ENCODE measurements around the gene HAPSTR1. TPM values are rescaled to one million over a fixed set of nuclear protein-coding genes. Genes with fewer than 3 reads are reported as not detected.

The HAPSTR1 gene
- total and polyA plus RNA-seq, 2 of the 13 experiments (the other 11 are each of a cell fraction or from before 2014, with no cell fraction given) = 25.2 to 83.2 TPM

- peaks cover 85% of the 10 kb centered on the region for H3K79me2 ChIP-seq (ENCODE audit: insufficient read depth, low read length)
- no peak for FAIRE-seq
- intact Hi-C loops (cut with micrococcal nuclease; ENCODE audit: unreplicated experiment) = loop anchor here (10.0 kb wide), 2 partner anchors 160 to 420 kb away; partner anchors contain the start of gene ABAT
- no peak overlapping the region for H3K27ac ChIP-seq (ENCODE audit: extremely low read length, insufficient read depth, low read length)
- H3K27me3 ChIP-seq (ENCODE audit: control insufficient read depth in 1 of 2, insufficient read depth in 2 of 2, low read length in 2 of 2) = no peaks in the 10 kb centered on the region; a peak in 1 of 5 replicates
- no peaks in the 10 kb centered on the region for H3K9me3 ChIP-seq (ENCODE audit: low read length)
- WGBS (ENCODE audit: low lambda C conversion rate) = 65% methylated on average over 1 of the region's 1 CpG
- H3K4me1 ChIP-seq (ENCODE audit: insufficient read depth, low read length) = peaks cover 77% of the 10 kb centered on the region
- ChIA-PET POLR2A (no interaction called here), CTCF (ENCODE audit: low intra/inter-chr PET ratio, low total read pairs) (no interaction called here)
- H4K20me1 ChIP-seq (ENCODE audit: insufficient read depth, low read length) = peaks cover 75% of the 10 kb centered on the region
- H3K9ac ChIP-seq (ENCODE audit: insufficient read depth, low read depth, low read length) = peak overlapping the region; percentile 49; the same call in 1 of the 2 replicates
- H3K36me3 ChIP-seq (replicated peaks in 1 of 2; ENCODE audit: control insufficient read depth in 1 of 2, insufficient read depth in 2 of 2, low read length in 2 of 2) = peaks cover 11 to 36% of the 10 kb centered on the region in 2 experiments
- DNase-seq (ENCODE audit: low spot score) = no peak
- peak overlapping the region; percentile 17 to 98 (median 98); a peak in 5 of 6 replicates for H3K4me3 ChIP-seq (replicated peaks in 1 of 3; ENCODE audit: insufficient read depth in 1 of 3, low read depth in 2 of 3, low read length in 3 of 3)
- ATAC-seq = no peak
- H2AFZ ChIP-seq (ENCODE audit: low read length) = no peak overlapping the region
- BruUV-seq (replicated peaks) = no TSS peak
- TF ChIP-seq CBX2 (IDR thresholded peaks at IDR 0.05; ENCODE audit: low read depth, low read length) = no peak
- no peak for TF ChIP-seq CBX2 (CRISPR knock-in tag; IDR thresholded peaks at IDR 0.05; ENCODE audit: low read depth)
- TF ChIP-seq ARID3A (IDR thresholded peaks at IDR 0.05; ENCODE audit: low read depth, low read length) = 0 out of 2 replicates have a peak, but pooled peaks have one; percentile 18
- no peak for TF ChIP-seq HNF1B (CRISPR knock-in tag; IDR thresholded peaks at IDR 0.05)
- H3K4me2 ChIP-seq (ENCODE audit: low read depth, low read length) = peak overlapping the region; percentile 98
- in situ Hi-C loops (cut with HindIII; ENCODE audit: extremely low pct_ligation_motif_present, low pct_unique_long_range_greater_than_20kb) = no loop called here
Measured at GRCh38 chr16:9095171-9095570, 3.7 kb downstream of the HAPSTR1 start.
